GM21529 (cell line): ENCODE data around the gene IFT27.

ENCODE experiments used
- ATAC-seq: cut with Tn5 transposase; IDR thresholded peaks from one replicate; pipeline ENCODE4 v1.9.1; 2021; ENCODE audit not compliant: unreplicated experiment

Gene IFT27

GRCh38 chr22:36797374-36797773, 21.5 kb upstream of the IFT27 start:
- no peak for ATAC-seq

GRCh38 chr22:36796552-36797175, 20.7 kb upstream of the IFT27 start:
- no peak for ATAC-seq

GRCh38 chr22:36795633-36796032, 19.7 kb upstream of the IFT27 start:
- ATAC-seq = no peak

- ATAC-seq = peak; percentile 63
Observed at GRCh38 chr22:36790648-36791047, 14.7 kb upstream of the IFT27 start.

GRCh38 chr22:36787204-36787988, 11.5 kb upstream of the IFT27 start:
- no peak for ATAC-seq

- no peak for ATAC-seq
Observed at GRCh38 chr22:36783743-36784142, 7.8 kb upstream of the IFT27 start.

- peak; percentile 62 for ATAC-seq
Observed at GRCh38 chr22:36781656-36782627, 6.0 kb upstream of the IFT27 start.

- no peak for ATAC-seq
Observed at GRCh38 chr22:36778020-36778419, 2.1 kb upstream of the IFT27 start.

GRCh38 chr22:36776722-36777121, 803 bp upstream of the IFT27 start:
- no peak for ATAC-seq

- ATAC-seq = peak; percentile 4
Observed at GRCh38 chr22:36775586-36775963, 344 bp downstream of the IFT27 start.

GRCh38 chr22:36773935-36774334, 2.0 kb downstream of the IFT27 start:
- no peak for ATAC-seq

GRCh38 chr22:36772451-36772850, 3.5 kb downstream of the IFT27 start:
- no peak for ATAC-seq

- no peak for ATAC-seq
Observed at GRCh38 chr22:36771356-36772063, 4.4 kb downstream of the IFT27 start.

- no peak for ATAC-seq
Observed at GRCh38 chr22:36770513-36771231, 5.2 kb downstream of the IFT27 start.

GRCh38 chr22:36769541-36770512, 6.1 kb downstream of the IFT27 start:
- ATAC-seq = no peak

GRCh38 chr22:36768616-36769015, 7.3 kb downstream of the IFT27 start:
- no peak for ATAC-seq

- ATAC-seq = no peak
Observed at GRCh38 chr22:36768141-36768540, 7.8 kb downstream of the IFT27 start.

GRCh38 chr22:36767035-36767775, 8.7 kb downstream of the IFT27 start:
- no peak for ATAC-seq
